Measurements from ENCODE around the gene TGFB2.

The TGFB2 gene

DNA sequence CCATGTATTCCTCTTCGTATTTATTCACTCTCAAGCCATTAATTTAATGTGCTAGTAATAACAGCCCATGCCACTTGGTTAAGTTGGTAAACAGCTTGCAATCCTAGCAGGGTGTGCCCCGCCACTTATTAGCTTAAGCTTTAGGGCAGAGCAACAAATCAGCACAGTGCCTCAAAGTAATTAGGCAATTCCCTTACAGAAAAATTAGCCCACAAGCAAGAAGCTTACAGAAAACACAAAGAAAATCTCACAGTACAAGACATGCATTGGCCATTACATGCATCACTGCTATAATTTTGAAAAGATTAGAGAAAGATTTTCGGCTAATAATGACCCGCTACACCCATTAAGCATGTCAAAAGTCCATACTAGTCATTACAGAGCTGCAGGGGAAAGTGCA is 47.6 kb downstream of the TGFB2 start:
- TF ChIP-seq ZFX (IDR thresholded peaks at IDR 0.05) = no peak
- TF ChIP-seq CTCF (conservative IDR thresholded peaks at IDR 0.05) = no peak
- H3K27ac ChIP-seq = no peak overlapping the region

GRCh38 chr1:218394416-218394815 is 49.3 kb downstream of the TGFB2 start:
- TF ChIP-seq ZFX (IDR thresholded peaks at IDR 0.05) (no peak), CTCF (conservative IDR thresholded peaks at IDR 0.05) (no peak)
- no peak overlapping the region for H3K27ac ChIP-seq

DNA sequence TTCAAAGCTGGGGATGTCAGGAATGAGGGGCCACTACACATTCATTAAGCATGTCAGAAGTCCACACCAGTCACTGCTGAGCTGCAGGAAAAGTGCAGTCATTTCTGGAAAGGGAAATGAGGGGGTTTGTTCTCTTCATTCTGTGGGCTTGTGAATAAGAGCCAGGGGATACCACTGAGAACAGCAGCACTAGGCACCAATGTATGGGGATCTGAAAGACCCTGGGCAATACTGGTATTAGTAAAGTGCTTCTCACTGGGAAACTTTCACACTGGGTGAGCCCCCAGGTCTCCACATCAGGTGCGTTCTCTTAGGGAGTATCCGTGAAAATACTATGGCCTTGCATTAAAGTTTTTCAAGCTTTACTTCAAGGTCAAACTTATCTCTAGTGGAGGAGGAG is 49.9 kb downstream of the TGFB2 start:
- TF ChIP-seq CTCF (conservative IDR thresholded peaks at IDR 0.05) (no peak), ZFX (IDR thresholded peaks at IDR 0.05) (no peak)

GRCh38 chr1:218395916-218396315 is 50.8 kb downstream of the TGFB2 start:
- H3K27ac ChIP-seq = no peak overlapping the region
- TF ChIP-seq CTCF (conservative IDR thresholded peaks at IDR 0.05) (no peak), ZFX (IDR thresholded peaks at IDR 0.05) (no peak)

More for the DNA sequence above, 49.9 kb downstream of the TGFB2 start:
- H3K27ac ChIP-seq = no peak overlapping the region

DNA sequence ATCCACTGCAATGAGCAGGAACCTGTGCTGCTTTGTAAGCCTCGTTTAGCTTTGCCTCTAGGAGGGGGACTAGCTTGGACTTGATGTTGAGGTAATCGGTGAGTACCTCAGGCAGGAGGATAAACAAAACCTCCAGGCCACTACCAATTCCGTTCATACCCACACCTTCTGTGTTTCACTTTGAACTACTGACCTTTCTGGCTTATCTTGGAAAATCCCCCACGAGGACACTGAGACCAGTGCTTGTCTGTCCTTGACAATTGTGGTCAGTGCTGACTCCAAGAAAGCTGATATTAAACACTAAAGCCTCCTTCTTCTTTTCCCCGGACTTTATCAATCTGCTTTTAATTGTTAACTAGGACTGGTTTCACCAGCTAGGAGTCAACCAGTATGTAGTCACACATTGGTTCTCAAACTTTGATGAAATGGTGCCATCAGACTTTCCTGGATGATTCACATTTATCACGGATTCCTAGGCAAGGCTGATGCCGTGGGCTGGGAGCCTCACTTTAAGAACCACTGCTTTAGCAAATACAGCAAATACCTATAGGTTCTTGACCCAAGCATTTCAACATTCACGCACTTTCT is 52.7 kb downstream of the TGFB2 start:
- no peak overlapping the region for H3K27ac ChIP-seq
- TF ChIP-seq CTCF (conservative IDR thresholded peaks at IDR 0.05) (no peak), ZFX (IDR thresholded peaks at IDR 0.05) (no peak)

DNA sequence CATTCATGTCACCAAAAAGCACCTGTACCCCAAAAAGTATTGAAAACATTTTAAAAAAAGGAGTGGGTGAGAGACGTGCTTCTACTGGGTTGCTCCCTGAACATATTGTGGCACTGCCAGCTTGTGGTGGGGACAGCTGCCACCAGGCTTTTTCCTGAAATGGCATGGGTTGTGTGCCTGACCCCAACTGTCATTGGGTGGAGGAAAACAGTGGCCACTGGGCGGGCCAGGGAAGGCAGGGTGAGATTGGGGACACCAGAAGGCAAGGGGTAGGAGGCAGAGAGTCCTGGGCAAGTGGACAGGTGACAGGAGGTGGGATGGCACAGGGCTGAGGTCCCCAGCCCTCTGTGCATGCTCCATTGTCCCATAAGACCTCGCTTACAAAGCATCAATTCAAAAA is 55.5 kb downstream of the TGFB2 start:
- TF ChIP-seq CTCF (conservative IDR thresholded peaks at IDR 0.05) (no peak), ZFX (IDR thresholded peaks at IDR 0.05) (no peak)

GRCh38 chr1:218401441-218401997 is 56.4 kb downstream of the TGFB2 start:
- TF ChIP-seq ZFX (IDR thresholded peaks at IDR 0.05) (no peak), CTCF (conservative IDR thresholded peaks at IDR 0.05) (no peak)
- no peak overlapping the region for H3K27ac ChIP-seq

More for the DNA sequence above, 55.5 kb downstream of the TGFB2 start:
- no peak overlapping the region for H3K27ac ChIP-seq
